Activated CD4-positive, alpha-beta T cell treated with anti-CD3 and anti-CD28 coated beads, Interleukin-2, amount 10 ng/mL, durations not matched to agents 24 days and 14 days (primary cell): ENCODE measurements around the gene MRPL4. TPM values are rescaled to one million over a fixed set of nuclear protein-coding genes. Genes with fewer than 3 reads are reported as not detected.
A peak's percentile ranks its signal among the peaks of the same experiment; 100 is the strongest.

Experiments used
- DNase-seq: peaks from one replicate; pipeline ENCODE4 v3.0.0; 2022
- H3K27ac Mint-ChIP-seq: one replicate; pipeline ENCODE4 v1.8.0; 2022; ENCODE audit warnings: mild to moderate bottlenecking, mixed read lengths
- H3K27me3 Mint-ChIP-seq: one replicate; pipeline ENCODE4 v1.8.0; 2022; ENCODE audit warnings: mixed read lengths
- H3K36me3 Mint-ChIP-seq: one replicate; pipeline ENCODE4 v1.8.0; 2022; ENCODE audit warnings: low read depth, mild to moderate bottlenecking, mixed read lengths
- H3K4me1 Mint-ChIP-seq: one replicate; pipeline ENCODE4 v1.8.0; 2021; ENCODE audit warnings: mixed read lengths
- H3K4me3 Mint-ChIP-seq: one replicate; pipeline ENCODE4 v1.8.0; 2022; ENCODE audit warnings: mild to moderate bottlenecking, moderate library complexity, mixed read lengths
- H3K9me3 Mint-ChIP-seq: one replicate; pipeline ENCODE4 v1.8.0; 2021; ENCODE audit warnings: mixed read lengths
- intact Hi-C: fragments of 100-400 bp; cut with micrococcal nuclease; formaldehyde crosslinking; loops from one replicate; pipeline ENCODE4 v1.15.1; 2023
- total RNA-seq: library from RNA; stranded (reverse); gene quantifications from 2 replicates; pipeline ENCODE4 v1.2.3, GENCODE V29; 2022

Gene MRPL4
- total RNA-seq, 1 donor from 2014 or later: 174 TPM

DNA sequence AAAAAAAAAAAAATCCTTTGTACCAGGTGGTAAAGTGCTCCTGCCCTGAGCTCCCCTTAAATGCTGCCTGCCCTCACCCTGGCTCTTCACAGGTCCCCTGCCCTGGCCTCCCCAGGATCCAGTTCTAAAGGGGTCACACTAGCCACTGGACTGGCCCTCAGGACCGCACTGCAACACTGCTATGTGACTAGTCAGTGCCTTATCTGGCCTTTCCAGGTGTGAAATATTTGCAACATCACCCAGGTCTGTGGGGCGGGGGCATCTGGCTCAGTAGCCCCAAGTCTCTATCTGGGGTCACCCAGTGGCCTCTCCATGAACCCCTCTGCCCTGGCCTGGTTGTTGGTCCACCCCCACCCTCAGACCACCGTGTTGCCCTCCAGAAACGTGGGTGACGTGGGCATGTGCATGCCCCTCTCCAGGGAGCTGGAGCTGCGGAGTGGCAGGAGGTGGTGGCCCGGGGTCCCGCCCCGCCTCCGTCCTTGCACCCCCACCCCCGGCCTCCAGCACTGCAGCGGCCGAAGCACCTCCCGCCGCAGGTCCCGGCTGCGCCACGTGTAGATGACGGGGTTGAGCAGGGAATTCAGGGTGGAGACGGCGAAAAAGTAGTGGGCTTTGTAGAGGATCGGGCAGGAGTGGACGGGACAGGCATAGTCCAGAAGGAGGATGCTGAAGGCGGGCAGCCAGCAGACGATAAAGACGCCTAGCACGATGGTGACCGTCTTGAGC is 28.4 kb upstream of the MRPL4 start:
- Mint-ChIP-seq H3K4me3 (no peak overlapping the region), H3K27ac (no peak overlapping the region), H3K9me3 (no peaks in the 10 kb centered on the region), H3K36me3 (peaks cover 5% of the 10 kb centered on the region), H3K4me1 (peaks cover 10% of the 10 kb centered on the region), H3K27me3 (no peaks in the 10 kb centered on the region)
- intact Hi-C loops: no loop called here
- no peak for DNase-seq

DNA sequence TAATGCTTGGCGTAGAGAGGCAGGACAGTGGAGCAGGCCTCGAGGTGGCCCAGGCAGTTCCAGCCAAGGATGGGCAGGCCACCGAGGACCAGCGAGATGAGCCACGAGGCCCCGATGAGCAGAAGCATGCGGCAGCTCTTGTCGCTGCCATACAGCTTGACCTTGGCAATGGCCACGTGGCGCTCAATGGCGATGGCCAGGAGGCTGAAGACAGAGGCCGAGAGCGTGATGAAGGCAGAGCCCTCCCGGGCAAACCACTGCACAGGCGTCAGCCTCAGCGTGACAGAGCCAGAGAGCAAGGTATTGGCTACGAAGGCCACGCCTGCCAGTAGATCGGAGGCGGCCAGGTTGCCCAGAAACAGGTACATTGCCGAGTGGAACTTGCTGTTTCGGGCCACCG is 27.7 kb upstream of the MRPL4 start:
- intact Hi-C loops: no loop called here
- H3K36me3 Mint-ChIP-seq: peaks cover 5% of the 10 kb centered on the region
- H3K4me1 Mint-ChIP-seq: peaks cover 9% of the 10 kb centered on the region
- no peak overlapping the region for H3K4me3 Mint-ChIP-seq
- H3K9me3 Mint-ChIP-seq: no peaks in the 10 kb centered on the region
- H3K27me3 Mint-ChIP-seq: no peaks in the 10 kb centered on the region
- DNase-seq: no peak
- H3K27ac Mint-ChIP-seq: no peak overlapping the region

DNA sequence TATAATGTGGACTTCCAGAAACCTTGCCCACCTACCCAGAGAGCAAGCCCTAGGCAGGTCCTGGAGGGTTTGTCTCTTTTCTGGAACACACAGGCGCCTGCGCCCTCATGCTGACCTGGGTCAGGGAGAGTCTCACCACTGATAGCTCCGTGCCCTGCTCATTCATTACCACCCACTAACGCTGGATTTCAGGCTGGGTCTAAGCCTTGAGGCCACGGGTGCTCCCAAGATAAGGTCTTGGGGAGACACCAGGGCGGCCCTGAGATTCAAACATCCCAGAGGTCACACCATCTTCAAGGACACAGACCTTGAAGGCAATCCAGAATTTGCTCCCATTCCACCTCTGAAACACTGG is 26.0 kb upstream of the MRPL4 start:
- no peaks in the 10 kb centered on the region for H3K9me3 Mint-ChIP-seq
- H3K4me3 Mint-ChIP-seq: no peak overlapping the region
- no peak overlapping the region for H3K27ac Mint-ChIP-seq
- peaks cover 5% of the 10 kb centered on the region for H3K36me3 Mint-ChIP-seq
- no peaks in the 10 kb centered on the region for H3K27me3 Mint-ChIP-seq
- no peak for DNase-seq
- peaks cover 14% of the 10 kb centered on the region for H3K4me1 Mint-ChIP-seq
- intact Hi-C loops: no loop called here

DNA sequence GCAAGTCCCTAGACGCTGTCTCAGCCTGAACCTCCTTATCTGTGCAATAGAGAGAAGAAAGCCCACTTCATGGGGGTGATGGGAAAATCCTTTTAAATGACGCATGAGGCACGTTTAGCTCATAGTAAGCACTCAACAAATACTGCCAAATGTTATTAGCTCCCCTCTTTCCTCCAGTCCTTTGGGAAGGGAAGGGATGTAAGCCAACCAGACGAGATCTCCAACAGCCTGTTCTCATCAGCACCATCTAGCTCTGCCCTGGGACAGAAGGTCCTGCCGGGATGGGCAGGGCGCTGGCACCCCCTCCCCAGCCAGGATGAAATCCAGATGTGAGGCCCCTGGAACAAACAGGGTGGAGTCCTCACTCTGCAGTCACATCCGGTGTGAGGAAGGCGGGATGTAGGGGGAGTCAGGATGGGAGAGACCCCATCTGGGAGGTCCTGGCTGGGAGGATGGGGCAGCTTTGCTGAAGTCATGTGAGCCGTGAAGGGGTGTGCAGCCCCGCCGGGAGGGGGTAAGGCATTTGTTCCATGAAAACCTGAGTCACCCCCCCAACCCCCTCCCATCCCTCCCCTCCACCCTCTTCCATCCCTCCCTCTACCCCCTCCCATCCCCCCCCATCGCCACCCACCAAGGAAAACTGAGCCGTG is 25.5 kb upstream of the MRPL4 start:
- peaks cover 14% of the 10 kb centered on the region for H3K4me1 Mint-ChIP-seq
- no peaks in the 10 kb centered on the region for H3K27me3 Mint-ChIP-seq
- H3K36me3 Mint-ChIP-seq: peaks cover 5% of the 10 kb centered on the region
- no peak overlapping the region for H3K4me3 Mint-ChIP-seq
- H3K9me3 Mint-ChIP-seq: no peaks in the 10 kb centered on the region
- H3K27ac Mint-ChIP-seq: no peak overlapping the region
- intact Hi-C loops: no loop called here
- DNase-seq: no peak

DNA sequence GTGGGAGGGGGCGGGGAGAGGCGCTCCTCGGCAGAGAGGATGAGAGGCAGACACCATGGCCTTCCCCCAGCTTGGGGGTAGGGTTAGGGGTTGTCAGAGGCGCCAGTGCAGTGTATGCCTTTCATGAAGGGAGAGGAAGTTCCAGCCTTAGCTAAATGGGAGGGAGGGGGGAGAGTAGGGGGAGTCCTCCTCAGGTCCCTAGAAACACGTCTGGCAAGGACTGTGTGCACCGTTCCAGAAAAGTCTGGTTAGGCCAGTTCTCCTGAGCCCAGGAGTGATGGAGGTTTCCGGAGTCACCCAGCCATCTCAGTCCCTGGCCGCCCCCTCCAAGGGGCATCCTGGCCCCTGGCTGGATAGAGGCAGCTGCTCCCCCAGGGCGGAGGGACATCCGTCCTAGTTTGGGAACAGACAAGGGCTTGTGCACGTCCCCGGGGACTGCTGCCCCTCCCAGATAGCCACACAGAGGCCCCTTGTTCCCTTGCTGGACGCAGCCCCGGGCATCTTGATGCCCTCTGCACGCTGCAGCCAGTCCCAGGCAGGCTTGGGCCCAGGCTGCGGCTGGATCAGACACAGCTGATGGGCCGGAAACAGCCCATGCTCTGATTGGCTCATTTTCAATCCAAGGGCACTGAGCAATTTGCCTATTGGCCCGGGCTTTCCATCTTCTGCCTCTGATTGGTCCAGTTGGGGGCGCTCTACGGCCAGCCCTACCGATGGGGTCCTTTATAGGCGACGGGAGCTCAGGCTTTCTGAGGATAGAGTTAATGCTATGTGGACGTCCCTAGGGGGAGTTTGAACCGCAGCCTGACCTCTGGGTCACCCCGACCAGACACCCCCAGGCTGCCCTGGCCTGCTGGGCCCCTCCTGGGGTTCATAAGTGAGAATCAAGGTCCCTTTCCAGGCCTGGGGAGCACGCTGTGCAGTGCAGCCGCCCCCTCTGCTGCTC is 24.7 kb upstream of the MRPL4 start:
- no peak overlapping the region for H3K4me3 Mint-ChIP-seq
- intact Hi-C loops: no loop called here
- H3K36me3 Mint-ChIP-seq: peaks cover 5% of the 10 kb centered on the region
- no peak overlapping the region for H3K27ac Mint-ChIP-seq
- H3K4me1 Mint-ChIP-seq: peaks cover 16% of the 10 kb centered on the region
- no peaks in the 10 kb centered on the region for H3K9me3 Mint-ChIP-seq
- no peak for DNase-seq
- H3K27me3 Mint-ChIP-seq: no peaks in the 10 kb centered on the region

DNA sequence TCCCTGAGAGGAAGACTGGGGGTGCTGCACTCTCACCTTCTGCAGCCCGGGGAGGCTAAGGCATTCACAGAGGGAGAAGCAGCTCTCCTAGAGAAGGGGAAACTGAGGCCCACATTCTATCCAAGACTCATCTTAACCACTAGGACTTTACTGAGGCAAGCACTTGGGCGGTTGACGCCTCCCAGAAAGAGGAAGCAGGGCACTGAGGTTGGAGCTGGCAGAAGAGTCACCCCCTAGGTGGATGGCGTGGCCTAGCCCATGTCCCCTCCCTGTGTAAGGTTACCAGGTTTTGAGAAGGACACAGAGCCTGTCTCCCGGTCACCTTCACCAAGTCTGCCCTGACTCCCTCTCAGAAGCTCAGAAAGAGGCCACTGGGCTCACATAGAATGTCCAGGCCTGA is 23.6 kb upstream of the MRPL4 start:
- H3K36me3 Mint-ChIP-seq: peaks cover 3% of the 10 kb centered on the region
- intact Hi-C loops: no loop called here

DNA sequence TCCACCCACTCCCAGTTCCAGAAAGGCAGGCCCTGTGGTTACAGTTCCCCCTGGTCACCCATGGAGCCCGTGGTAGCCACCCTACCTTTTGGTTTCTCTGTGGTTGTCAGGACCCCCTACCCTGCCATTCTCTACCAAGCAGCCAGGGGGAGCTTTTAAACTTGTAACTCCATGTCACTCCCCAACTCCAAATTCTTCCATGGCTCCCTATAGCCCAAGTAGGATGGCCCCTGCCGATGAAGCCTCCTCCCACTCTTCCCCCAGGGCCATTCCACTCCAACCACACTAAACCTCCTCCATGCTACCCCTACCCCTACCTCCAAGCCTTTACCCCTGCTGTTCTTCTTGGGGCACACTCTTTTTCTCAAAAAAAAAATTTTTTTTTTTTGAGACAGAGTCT is 23.1 kb upstream of the MRPL4 start:
- H3K36me3 Mint-ChIP-seq: peaks cover 3% of the 10 kb centered on the region
- H3K9me3 Mint-ChIP-seq: no peaks in the 10 kb centered on the region
- DNase-seq: peak; percentile 81
- intact Hi-C loops: loop anchor here (1.0 kb wide), 1 partner anchor 21 kb away; no protein-coding TSS in a partner anchor
- H3K27ac Mint-ChIP-seq: peak overlapping the region; percentile 19
- no peaks in the 10 kb centered on the region for H3K27me3 Mint-ChIP-seq
- peak overlapping the region; percentile 59 for H3K4me3 Mint-ChIP-seq
- peaks cover 14% of the 10 kb centered on the region for H3K4me1 Mint-ChIP-seq

More for the DNA sequence above, 23.6 kb upstream of the MRPL4 start:
- Mint-ChIP-seq H3K4me1 (peaks cover 14% of the 10 kb centered on the region), H3K9me3 (no peaks in the 10 kb centered on the region), H3K27me3 (no peaks in the 10 kb centered on the region), H3K27ac (no peak overlapping the region), H3K4me3 (no peak overlapping the region)
- no peak for DNase-seq

DNA sequence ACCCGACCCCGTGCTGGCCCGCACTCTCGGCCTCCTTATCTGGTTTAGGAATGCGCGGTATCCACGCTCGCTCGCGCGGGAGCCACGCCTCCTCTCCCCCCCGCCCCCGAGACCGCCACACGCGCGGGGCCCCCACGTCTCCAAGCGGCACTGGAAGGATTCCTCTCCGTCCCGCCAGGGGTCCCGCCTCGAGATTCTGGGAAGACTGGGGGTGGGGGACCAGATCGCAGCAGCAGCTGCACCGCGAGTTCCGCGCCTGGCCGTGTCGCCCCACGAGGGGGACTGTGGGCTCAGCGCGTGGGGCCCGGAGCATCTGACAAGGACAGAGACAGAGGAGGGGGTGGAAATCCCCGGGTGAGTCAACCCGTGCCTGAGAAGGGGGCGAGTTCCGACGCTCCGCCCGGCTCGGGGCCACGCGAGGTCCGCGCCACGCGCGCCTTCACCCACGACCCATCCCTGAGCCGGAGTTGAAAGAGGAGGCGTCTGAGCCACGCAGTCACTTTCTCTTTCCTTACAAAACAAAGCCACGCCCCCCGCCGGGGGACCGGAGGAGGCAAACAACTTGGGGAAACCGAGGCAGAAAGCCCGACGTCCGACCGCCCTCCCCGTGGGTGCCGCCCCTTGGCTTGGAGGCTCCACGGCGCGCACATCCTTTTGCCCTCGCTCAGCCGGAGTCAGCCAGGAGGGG is 21.7 kb upstream of the MRPL4 start:
- Mint-ChIP-seq H3K9me3 (no peaks in the 10 kb centered on the region), H3K36me3 (no peaks in the 10 kb centered on the region), H3K27me3 (no peaks in the 10 kb centered on the region), H3K4me1 (peaks cover 13% of the 10 kb centered on the region), H3K27ac (peak overlapping the region; percentile 88), H3K4me3 (peak overlapping the region; percentile 89)
- intact Hi-C loops: loop anchor here (2.0 kb wide), 1 partner anchor 36 kb away; the partner anchor contains the start of gene DNMT1
- peak; percentile 87 for DNase-seq

DNA sequence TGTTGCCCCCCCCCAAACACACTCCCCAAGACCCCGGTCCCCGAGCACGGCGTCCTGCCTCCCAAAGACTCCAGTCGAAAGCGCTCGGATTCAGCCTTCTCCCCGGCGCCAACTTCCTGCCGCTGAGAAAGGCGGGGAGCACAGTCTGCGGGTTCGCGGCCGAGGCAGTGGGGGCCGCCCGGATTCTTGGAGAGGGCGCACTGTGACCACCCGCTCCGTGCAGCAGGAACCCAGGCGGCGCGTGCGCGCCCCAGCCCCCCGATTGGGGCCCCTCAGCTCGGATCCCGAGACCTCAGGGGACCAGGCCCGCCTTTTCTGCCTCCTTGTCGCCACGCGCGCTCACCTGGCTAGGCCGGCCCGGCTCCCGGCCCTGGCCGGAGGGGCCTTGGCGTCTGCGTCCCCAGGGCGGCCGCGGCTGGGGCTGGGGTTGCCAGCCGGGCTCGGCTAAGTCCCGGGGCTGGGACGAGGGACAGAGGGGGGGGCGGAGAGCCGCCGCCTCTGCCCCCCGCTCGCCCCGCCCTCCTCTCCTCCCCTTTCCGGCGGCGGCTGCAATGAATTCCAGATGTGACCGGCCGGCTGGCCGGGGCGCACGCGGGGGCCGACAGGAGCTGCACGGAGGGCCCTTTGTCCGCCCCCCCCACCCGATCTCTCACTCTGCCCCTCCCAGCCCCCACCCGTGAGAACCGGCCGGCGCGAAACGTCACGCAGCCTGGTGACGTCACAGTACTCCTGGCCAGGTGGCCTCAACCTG is 21.0 kb upstream of the MRPL4 start, which contains the start of gene S1PR2:
Gene S1PR2 (minus strand): TSS at position 471 of the 751 bp plus-strand sequence. CDS start 6,426 bp downstream, outside the sequence.
- Mint-ChIP-seq H3K4me3 (peak within 1 kb of the TSS; percentile 89), H3K27ac (peak within 1 kb of the TSS; percentile 88), H3K27me3 (no peaks in the 10 kb centered on the region), H3K4me1 (peaks cover 16% of the 10 kb centered on the region), H3K36me3 (no peaks in the 10 kb centered on the region), H3K9me3 (no peaks in the 10 kb centered on the region)
- DNase-seq: peak; percentile 89
- intact Hi-C loops: loop anchor here (2.0 kb wide), 1 partner anchor 36 kb away; the partner anchor contains the start of gene DNMT1

DNA sequence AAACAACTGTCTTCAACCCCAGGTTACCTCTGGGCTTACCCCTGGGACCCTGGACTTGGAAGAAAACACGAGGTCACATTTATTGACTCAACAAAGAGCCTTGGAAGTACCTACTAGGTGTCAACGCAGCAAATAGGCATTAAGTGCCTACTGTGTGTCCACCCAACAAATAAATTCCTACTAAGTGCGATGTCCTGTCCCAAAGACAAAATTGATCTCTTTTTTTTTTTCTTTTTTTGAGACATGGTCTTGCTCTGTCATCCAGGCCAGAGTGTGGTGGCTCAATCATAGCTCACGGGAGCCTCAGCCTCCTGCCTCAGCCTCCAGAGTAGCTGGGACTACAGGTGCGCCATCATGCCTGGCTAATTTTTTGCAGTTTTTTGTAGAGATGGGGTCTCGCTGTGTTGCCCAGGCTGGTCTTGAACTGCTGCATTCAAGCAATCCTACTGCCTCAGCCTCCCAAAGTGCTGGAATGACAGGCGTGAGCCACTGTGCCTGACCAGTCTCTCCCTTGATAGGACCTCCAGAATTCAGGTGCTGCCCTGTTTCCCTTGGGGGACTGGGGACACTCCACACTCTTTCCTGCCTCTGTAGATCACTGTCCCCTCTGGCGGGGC is 20.3 kb upstream of the MRPL4 start:
- no peak for DNase-seq
- no peaks in the 10 kb centered on the region for H3K36me3 Mint-ChIP-seq
- H3K27me3 Mint-ChIP-seq: no peaks in the 10 kb centered on the region

DNA sequence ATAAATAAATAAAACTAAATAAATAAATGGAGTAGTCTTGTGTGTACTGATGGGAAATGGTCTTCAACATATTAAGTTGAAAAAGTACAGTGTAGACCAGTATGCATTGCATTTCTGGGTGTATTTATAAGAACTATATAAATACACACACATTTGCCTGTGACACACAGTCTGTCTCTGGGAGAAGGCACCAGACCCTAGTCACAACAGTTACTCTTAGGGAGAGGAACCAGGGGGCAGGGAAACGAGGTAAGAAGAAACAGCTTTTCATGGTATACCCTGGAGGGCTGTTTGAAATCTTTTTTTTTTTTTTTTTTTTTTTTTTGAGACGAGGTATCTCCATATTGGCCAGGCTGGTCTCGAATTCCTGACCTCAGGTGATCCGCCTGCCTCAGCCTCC is 18.1 kb upstream of the MRPL4 start:
- DNase-seq: no peak
- peaks cover 20% of the 10 kb centered on the region for H3K4me1 Mint-ChIP-seq
- no peak overlapping the region for H3K4me3 Mint-ChIP-seq
- intact Hi-C loops: no loop called here
- H3K27me3 Mint-ChIP-seq: no peaks in the 10 kb centered on the region
- H3K9me3 Mint-ChIP-seq: no peaks in the 10 kb centered on the region
- no peaks in the 10 kb centered on the region for H3K36me3 Mint-ChIP-seq
- H3K27ac Mint-ChIP-seq: no peak overlapping the region

More for the DNA sequence above, 20.3 kb upstream of the MRPL4 start:
- H3K9me3 Mint-ChIP-seq: no peaks in the 10 kb centered on the region
- peak overlapping the region; percentile 76 for H3K27ac Mint-ChIP-seq
- H3K4me3 Mint-ChIP-seq: peak overlapping the region; percentile 89
- H3K4me1 Mint-ChIP-seq: peaks cover 20% of the 10 kb centered on the region
- intact Hi-C loops: loop anchor here (2.0 kb wide), 1 partner anchor 37 kb away; the partner anchor contains the start of gene DNMT1

DNA sequence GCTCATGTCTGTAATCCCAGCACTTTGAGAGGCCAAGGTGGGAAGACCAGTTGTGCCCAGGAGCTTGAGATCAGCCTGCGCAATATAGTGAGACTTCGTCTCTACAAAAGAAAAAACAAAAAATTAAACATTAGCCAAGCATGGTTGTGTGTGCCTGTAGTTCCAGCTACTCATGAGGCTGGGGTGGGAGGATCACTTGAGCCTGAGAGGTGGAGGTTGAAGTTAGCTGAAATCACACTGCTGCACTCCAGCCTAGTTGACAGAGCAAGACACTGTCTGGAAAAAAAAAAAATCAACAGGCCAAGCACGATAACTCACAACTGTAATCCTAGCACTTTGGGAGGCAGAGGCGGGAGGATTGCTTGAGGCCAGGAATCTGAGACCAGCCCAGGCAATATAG is 17.0 kb upstream of the MRPL4 start:
- Mint-ChIP-seq H3K36me3 (no peaks in the 10 kb centered on the region), H3K4me3 (no peak overlapping the region), H3K4me1 (peaks cover 14% of the 10 kb centered on the region), H3K9me3 (no peaks in the 10 kb centered on the region), H3K27me3 (no peaks in the 10 kb centered on the region), H3K27ac (peak overlapping the region; percentile 32)
- intact Hi-C loops: no loop called here
- no peak for DNase-seq
